Measurements from ENCODE around the gene TMBIM6. TPM values are rescaled to one million over a fixed set of nuclear protein-coding genes. Genes with fewer than 3 reads are reported as not detected.
A peak's percentile ranks its signal among the peaks of the same experiment; 100 is the strongest.

TMBIM6 gene, protein sequence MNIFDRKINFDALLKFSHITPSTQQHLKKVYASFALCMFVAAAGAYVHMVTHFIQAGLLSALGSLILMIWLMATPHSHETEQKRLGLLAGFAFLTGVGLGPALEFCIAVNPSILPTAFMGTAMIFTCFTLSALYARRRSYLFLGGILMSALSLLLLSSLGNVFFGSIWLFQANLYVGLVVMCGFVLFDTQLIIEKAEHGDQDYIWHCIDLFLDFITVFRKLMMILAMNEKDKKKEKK
- 538 and 588 TPM in 2 replicates for polyA plus RNA-seq (2013)

- no peaks in the 10 kb centered on the region for H3K36me3 ChIP-seq (ENCODE audit: control insufficient read depth in 1 of 2, insufficient read depth in 2 of 2, low read length in 2 of 2)
- no CpG with 5 or more reads among the region's 50 CpGs for WGBS (ENCODE audit: extremely low coverage, insufficient coverage, insufficient read length)
Measured at GRCh38 chr12:49740930-49741881, at the start of gene TMBIM6. Gene TMBIM6, plus strand, starts transcription at chr12:49741557. Its CDS starts 10,937 bp downstream, at chr12:49752494.

DNA sequence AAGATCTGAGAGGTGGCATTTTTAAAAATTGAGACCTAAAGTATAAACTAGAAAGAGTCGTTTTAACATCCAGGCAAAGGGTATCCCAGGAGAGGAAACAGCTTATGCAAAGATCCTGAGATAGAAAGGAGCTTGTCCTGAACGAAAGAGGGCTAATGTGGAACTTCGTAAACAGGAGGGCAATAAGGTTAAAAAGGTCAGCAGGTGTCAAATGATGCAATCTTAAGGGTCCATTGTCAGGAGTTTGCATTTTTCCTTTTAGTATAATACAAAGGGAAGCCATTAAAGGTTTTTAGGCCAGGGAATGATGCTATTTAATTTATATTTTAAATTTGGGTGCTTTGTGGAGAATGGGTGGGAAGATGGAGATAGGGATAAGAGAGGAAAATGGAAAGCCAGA is 48.5 kb upstream of the TMBIM6 start:
- Histone ChIP-seq H3K23ac (ENCODE audit: low read length) (no peak overlapping the region), H2BK12ac (ENCODE audit: low read length) (no peak overlapping the region), H2BK5ac (ENCODE audit: low read depth, low read length, poor library complexity) (no peak overlapping the region), H3K18ac (ENCODE audit: low read length) (no peak overlapping the region), H3K4ac (ENCODE audit: low read depth, low read length) (no peak overlapping the region), H3K14ac (ENCODE audit: low read length) (no peak overlapping the region), H3K36me3 (ENCODE audit: control insufficient read depth in 1 of 2, insufficient read depth in 2 of 2, low read length in 2 of 2) (peaks cover 0 to 1% of the 10 kb centered on the region in 2 experiments), H2BK120ac (ENCODE audit: insufficient read depth, low read length, poor library complexity) (no peak overlapping the region), H3K4me1 (ENCODE audit: control insufficient read depth in 1 of 2, insufficient read depth in 2 of 2, low read length in 2 of 2) (no peaks in the 10 kb centered on the region), H4K8ac (ENCODE audit: low read depth, low read length) (no peak overlapping the region), H3K79me1 (ENCODE audit: low read length) (no peaks in the 10 kb centered on the region), H3K9ac (ENCODE audit: low read length) (no peak overlapping the region), H3K27me3 (ENCODE audit: insufficient read depth, low read length) (no peaks in the 10 kb centered on the region), H3K79me2 (ENCODE audit: control insufficient read depth, insufficient read depth, low read length, poor library complexity) (no peaks in the 10 kb centered on the region), H4K91ac (ENCODE audit: low read depth, low read length) (no peak overlapping the region), H3K4me3 (ENCODE audit: low read depth, low read length) (no peak overlapping the region), H2AFZ (ENCODE audit: insufficient read depth, low read length, poor library complexity) (no peak overlapping the region), H3K27ac (ENCODE audit: low read depth, low read length) (no peak overlapping the region), H3K9me3 (ENCODE audit: insufficient read depth, low read depth, low read length) (no peaks in the 10 kb centered on the region), H4K12ac (ENCODE audit: low read depth, low read length) (no peak overlapping the region), H3K4me2 (ENCODE audit: low read length) (no peak overlapping the region), H2AK5ac (ENCODE audit: low read length) (no peak overlapping the region)
- no peak for DNase-seq
- no CpG with 5 or more reads among the region's 3 CpGs for WGBS (ENCODE audit: extremely low coverage, insufficient coverage, insufficient read length)

More at GRCh38 chr12:49740930-49741881, at the start of gene TMBIM6:
- H3K79me2 ChIP-seq (ENCODE audit: control insufficient read depth, insufficient read depth, low read length, poor library complexity), result peaks cover 19% of the 10 kb centered on the region
- H2BK120ac ChIP-seq (ENCODE audit: insufficient read depth, low read length, poor library complexity), result peak within 1 kb of the TSS; percentile 80
- peak within 1 kb of the TSS; percentile 89 for H2AFZ ChIP-seq (ENCODE audit: insufficient read depth, low read length, poor library complexity)
- H3K4me2 ChIP-seq (ENCODE audit: low read length), result peak within 1 kb of the TSS; percentile 90
- H2AK5ac ChIP-seq (ENCODE audit: low read length), result peak within 1 kb of the TSS; percentile 71
- H2BK12ac ChIP-seq (ENCODE audit: low read length), result no peak within 1 kb of the TSS
- H3K4ac ChIP-seq (ENCODE audit: low read depth, low read length), result peak within 1 kb of the TSS; percentile 96
- DNase-seq, result peak; percentile 100
- peak within 1 kb of the TSS; percentile 90 for H4K12ac ChIP-seq (ENCODE audit: low read depth, low read length)
- peak within 1 kb of the TSS; percentile 97 for H3K27ac ChIP-seq (ENCODE audit: low read depth, low read length)
- H4K8ac ChIP-seq (ENCODE audit: low read depth, low read length), result peak within 1 kb of the TSS; percentile 97
- H3K79me1 ChIP-seq (ENCODE audit: low read length), result peaks cover 6% of the 10 kb centered on the region
- peak within 1 kb of the TSS; percentile 93 for H3K14ac ChIP-seq (ENCODE audit: low read length)
- H2BK5ac ChIP-seq (ENCODE audit: low read depth, low read length, poor library complexity), result peak within 1 kb of the TSS; percentile 97
- peak within 1 kb of the TSS; percentile 93 for H3K4me3 ChIP-seq (ENCODE audit: low read depth, low read length)
- peak within 1 kb of the TSS; percentile 98 for H3K9ac ChIP-seq (ENCODE audit: low read length)
- H3K4me1 ChIP-seq (ENCODE audit: control insufficient read depth in 1 of 2, insufficient read depth in 2 of 2, low read length in 2 of 2), result peaks cover 5 to 10% of the 10 kb centered on the region in 2 experiments
- H3K23ac ChIP-seq (ENCODE audit: low read length), result no peak within 1 kb of the TSS
- no peaks in the 10 kb centered on the region for H3K9me3 ChIP-seq (ENCODE audit: insufficient read depth, low read depth, low read length)
- H4K91ac ChIP-seq (ENCODE audit: low read depth, low read length), result peak within 1 kb of the TSS; percentile 93
- peak within 1 kb of the TSS; percentile 97 for H3K18ac ChIP-seq (ENCODE audit: low read length)
- no peaks in the 10 kb centered on the region for H3K27me3 ChIP-seq (ENCODE audit: insufficient read depth, low read length)

DNA sequence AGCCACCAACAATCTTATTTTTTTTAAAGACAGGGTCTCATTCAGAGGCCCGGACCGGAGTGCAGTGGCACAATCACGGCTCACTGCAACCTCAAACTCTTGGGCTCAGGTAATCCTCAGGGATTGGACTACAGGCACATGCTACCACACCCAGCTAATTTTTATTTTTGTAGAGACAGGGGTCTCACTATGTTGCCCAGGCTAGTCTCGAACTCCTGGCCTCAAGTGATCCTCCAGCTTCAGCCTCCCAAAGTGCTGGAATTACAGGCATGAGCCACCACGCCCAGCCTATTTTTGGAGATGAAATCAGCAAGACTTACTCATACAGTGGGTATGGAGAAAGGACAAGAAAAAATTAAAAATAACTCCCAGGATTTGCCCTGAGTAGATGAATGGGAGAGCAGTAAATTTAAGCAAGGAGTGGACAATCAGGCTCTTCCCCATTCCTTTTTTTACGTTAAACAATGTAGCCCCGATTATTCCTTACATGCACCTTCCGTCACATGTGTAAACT is 47.4 kb upstream of the TMBIM6 start:
- Histone ChIP-seq H3K14ac (ENCODE audit: low read length) (no peak overlapping the region), H3K36me3 (ENCODE audit: control insufficient read depth in 1 of 2, insufficient read depth in 2 of 2, low read length in 2 of 2) (peaks cover 0 to 1% of the 10 kb centered on the region in 2 experiments), H2BK5ac (ENCODE audit: low read depth, low read length, poor library complexity) (no peak overlapping the region), H2AK5ac (ENCODE audit: low read length) (no peak overlapping the region), H2AFZ (ENCODE audit: insufficient read depth, low read length, poor library complexity) (no peak overlapping the region), H3K79me1 (ENCODE audit: low read length) (no peaks in the 10 kb centered on the region), H4K91ac (ENCODE audit: low read depth, low read length) (no peak overlapping the region), H3K18ac (ENCODE audit: low read length) (no peak overlapping the region), H3K9me3 (ENCODE audit: insufficient read depth, low read depth, low read length) (no peaks in the 10 kb centered on the region), H3K79me2 (ENCODE audit: control insufficient read depth, insufficient read depth, low read length, poor library complexity) (no peaks in the 10 kb centered on the region), H3K4me2 (ENCODE audit: low read length) (no peak overlapping the region), H3K4me3 (ENCODE audit: low read depth, low read length) (no peak overlapping the region), H3K23ac (ENCODE audit: low read length) (no peak overlapping the region), H4K12ac (ENCODE audit: low read depth, low read length) (no peak overlapping the region), H3K4ac (ENCODE audit: low read depth, low read length) (no peak overlapping the region), H3K4me1 (ENCODE audit: control insufficient read depth in 1 of 2, insufficient read depth in 2 of 2, low read length in 2 of 2) (peaks cover 4% of the 10 kb centered on the region in 2 experiments), H3K27me3 (ENCODE audit: insufficient read depth, low read length) (no peaks in the 10 kb centered on the region), H3K9ac (ENCODE audit: low read length) (no peak overlapping the region), H2BK120ac (ENCODE audit: insufficient read depth, low read length, poor library complexity) (no peak overlapping the region), H3K27ac (ENCODE audit: low read depth, low read length) (no peak overlapping the region), H2BK12ac (ENCODE audit: low read length) (no peak overlapping the region), H4K8ac (ENCODE audit: low read depth, low read length) (no peak overlapping the region)
- no CpG with 5 or more reads among the region's 8 CpGs for WGBS (ENCODE audit: extremely low coverage, insufficient coverage, insufficient read length)
- peak; percentile 31 to 77 for DNase-seq

DNA sequence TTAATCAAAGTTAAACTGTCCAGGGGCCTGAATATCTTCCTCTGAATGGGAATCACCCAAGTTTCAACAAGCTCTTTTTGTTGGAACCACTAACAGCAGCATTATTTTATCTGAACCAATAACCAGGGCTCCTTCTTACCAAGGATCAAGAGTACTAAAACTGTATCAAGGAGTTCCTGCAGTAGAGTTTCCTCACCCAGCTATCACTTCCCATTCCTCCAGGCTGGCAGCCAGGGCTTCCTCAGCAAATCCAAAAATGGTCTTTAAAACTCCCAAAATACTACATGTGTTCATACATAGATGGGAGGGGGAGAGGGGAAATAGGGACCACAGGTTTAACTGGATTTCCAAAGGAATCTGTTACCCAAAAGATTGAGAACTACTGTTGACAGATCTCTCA is 44.6 kb upstream of the TMBIM6 start:
- no peaks in the 10 kb centered on the region for H3K36me3 ChIP-seq (ENCODE audit: control insufficient read depth in 1 of 2, insufficient read depth in 2 of 2, low read length in 2 of 2)
- H3K4me3 ChIP-seq (ENCODE audit: low read depth, low read length), result no peak overlapping the region
- no peak overlapping the region for H2AK5ac ChIP-seq (ENCODE audit: low read length)
- DNase-seq, result no peak
- H3K4me1 ChIP-seq (ENCODE audit: control insufficient read depth in 1 of 2, insufficient read depth in 2 of 2, low read length in 2 of 2), result peaks cover 6 to 8% of the 10 kb centered on the region in 2 experiments
- no peak overlapping the region for H2BK120ac ChIP-seq (ENCODE audit: insufficient read depth, low read length, poor library complexity)
- no peak overlapping the region for H2BK5ac ChIP-seq (ENCODE audit: low read depth, low read length, poor library complexity)
- H3K4ac ChIP-seq (ENCODE audit: low read depth, low read length), result no peak overlapping the region
- no peak overlapping the region for H2BK12ac ChIP-seq (ENCODE audit: low read length)
- H4K91ac ChIP-seq (ENCODE audit: low read depth, low read length), result no peak overlapping the region
- no peak overlapping the region for H3K9ac ChIP-seq (ENCODE audit: low read length)
- H4K12ac ChIP-seq (ENCODE audit: low read depth, low read length), result no peak overlapping the region
- no peaks in the 10 kb centered on the region for H3K79me2 ChIP-seq (ENCODE audit: control insufficient read depth, insufficient read depth, low read length, poor library complexity)
- no peak overlapping the region for H3K23ac ChIP-seq (ENCODE audit: low read length)
- no peak overlapping the region for H3K27ac ChIP-seq (ENCODE audit: low read depth, low read length)
- H3K79me1 ChIP-seq (ENCODE audit: low read length), result no peaks in the 10 kb centered on the region
- no peaks in the 10 kb centered on the region for H3K9me3 ChIP-seq (ENCODE audit: insufficient read depth, low read depth, low read length)
- H2AFZ ChIP-seq (ENCODE audit: insufficient read depth, low read length, poor library complexity), result no peak overlapping the region
- H3K14ac ChIP-seq (ENCODE audit: low read length), result no peak overlapping the region
- no peak overlapping the region for H3K4me2 ChIP-seq (ENCODE audit: low read length)
- H3K18ac ChIP-seq (ENCODE audit: low read length), result no peak overlapping the region
- no peaks in the 10 kb centered on the region for H3K27me3 ChIP-seq (ENCODE audit: insufficient read depth, low read length)
- no peak overlapping the region for H4K8ac ChIP-seq (ENCODE audit: low read depth, low read length)

Measured in trophoblast cell (in vitro differentiated cells and primary cell).